Cardiac septum (tissue), 1 donor: ENCODE results near the gene OR5B12. TPM values are rescaled to one million over a fixed set of nuclear protein-coding genes. Genes with fewer than 3 reads are reported as not detected.
"Not testable (repeated sequence)": the region's sequence is repeated elsewhere in the genome, so short reads cannot be mapped to it uniquely, and the experiment has no call there.

Experiments
- DNase-seq: peaks from one replicate; pipeline ENCODE4 v3.0.0-alpha.2; 2020; ENCODE audit warnings: low spot score
- intact Hi-C: fragments of 100-400 bp; cut with DNase I; formaldehyde crosslinking; loops from one replicate; pipeline ENCODE4 v1.14.0; 2022
- long read RNA-seq: library from polyadenylated mRNA; unstranded; transcript quantifications from one replicate; pipeline ENCODE4 v2.0.0, GENCODE V29; 2021
- total RNA-seq: library from RNA; stranded (reverse); fragmentation: NEBNext Ultra II Directional; extraction: Animal tissue kit (Norgen Biotek cat#: 25700); gene quantifications from one replicate; pipeline ENCODE4 v1.2.1, GENCODE V29; 2021
- donor health status: DM: no; HTN: no; CAD: no.

OR5B12 gene
- total RNA-seq: not detected
- long read RNA-seq: 0 reads

DNA sequence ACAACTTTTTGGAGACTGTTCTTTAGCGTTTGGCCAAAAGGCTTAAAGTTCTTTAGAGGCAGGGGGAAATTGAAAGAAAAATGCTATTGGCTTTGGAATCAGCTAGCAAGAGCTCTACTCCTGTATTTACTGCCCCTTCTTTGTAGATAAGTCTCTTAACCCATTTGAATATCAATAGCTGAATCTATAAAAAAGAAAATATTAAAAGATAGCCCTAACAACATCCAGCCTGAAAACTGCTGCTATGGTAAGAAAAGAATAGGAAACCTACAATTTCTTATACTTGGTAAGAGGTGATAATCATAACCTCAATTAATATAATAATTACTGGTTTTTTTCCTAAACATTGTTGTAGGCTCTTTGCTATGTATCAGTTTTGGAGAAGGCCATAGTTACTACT is at the start of gene OR5B12:
Gene OR5B12, minus strand, starts transcription at position 101 of the 400 bp plus-strand sequence. CDS start 2,085 bp downstream, outside the sequence.
- intact Hi-C loops: no loop called here
- no peak for DNase-seq

DNA sequence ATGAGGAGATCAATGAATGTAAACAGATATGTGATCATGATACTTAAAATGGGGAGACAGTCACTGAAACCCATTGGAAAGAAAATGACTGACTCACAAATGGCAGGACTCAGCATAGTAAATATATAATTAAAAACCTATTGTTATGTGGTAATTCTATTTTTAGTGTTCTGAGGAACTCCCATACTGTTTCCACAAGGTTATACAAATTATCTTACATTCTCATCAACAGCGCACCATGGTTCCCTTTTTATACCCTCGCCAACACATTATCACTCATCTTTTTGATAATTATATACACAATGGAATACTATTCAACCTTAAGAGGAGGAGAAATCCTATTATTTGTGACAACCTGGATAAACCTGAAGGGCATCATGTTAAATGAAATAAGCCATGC is 48.8 kb upstream of the OR5B12 start:
- DNase-seq: no peak
- intact Hi-C loops: no loop called here

DNA sequence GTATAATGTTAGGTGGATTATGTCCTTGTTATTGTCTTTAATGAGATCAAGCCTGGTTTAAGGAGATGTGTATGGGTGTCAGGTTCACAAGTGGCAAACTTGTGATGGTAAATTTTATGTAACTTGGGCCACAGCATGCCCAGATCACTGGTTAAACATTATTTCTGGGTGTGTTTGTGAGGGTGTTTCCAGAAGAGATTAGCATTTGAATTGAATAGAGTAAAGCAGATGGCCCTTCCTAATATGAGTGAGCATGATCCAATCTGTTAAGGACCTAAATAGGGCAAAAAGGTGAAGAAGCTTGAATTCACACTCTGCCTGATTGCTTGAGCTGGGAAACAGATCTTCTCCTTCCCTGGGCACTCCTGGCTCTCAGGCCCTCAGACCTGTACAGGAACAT is 45.1 kb upstream of the OR5B12 start:
- intact Hi-C loops: no loop called here
- no peak for DNase-seq

DNA sequence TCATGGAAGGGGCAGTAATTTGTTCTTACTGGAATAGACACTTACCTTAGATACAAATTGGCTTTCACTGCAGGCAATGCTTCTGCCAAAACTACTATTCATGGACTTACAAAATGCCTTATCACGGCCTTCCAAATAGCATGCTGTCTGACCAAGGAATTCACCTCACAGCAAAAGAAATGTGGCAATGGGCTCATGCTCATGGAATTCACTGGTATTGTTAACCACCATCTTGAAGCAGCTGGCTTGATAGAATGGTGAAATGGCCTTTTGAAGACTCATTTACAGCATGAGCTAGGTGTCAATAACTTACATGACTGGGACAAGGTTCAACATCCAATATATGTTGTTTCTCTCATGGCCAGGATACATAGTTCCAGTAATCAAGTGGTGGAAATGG is 43.9 kb upstream of the OR5B12 start:
- no peak for DNase-seq
- intact Hi-C loops: no loop called here

DNA sequence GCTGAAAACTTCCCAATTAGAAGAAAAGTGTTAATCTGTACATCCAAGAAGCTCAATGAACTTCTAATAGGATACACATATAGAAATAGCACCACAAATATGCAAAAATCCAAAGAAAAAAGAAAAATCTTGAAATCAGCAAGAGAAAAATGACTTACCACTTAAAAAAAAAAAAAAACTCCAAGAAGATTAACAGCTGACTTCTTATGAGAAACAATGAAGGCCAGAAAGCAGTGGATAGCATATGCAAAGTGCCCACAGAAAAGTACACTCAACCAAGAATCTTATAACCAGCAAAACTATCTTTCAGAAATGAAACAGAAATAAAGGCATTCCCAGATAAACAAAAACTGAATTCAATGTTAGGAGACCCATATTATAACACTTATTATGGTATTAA is 29.9 kb upstream of the OR5B12 start:
- intact Hi-C loops: no loop called here
- no peak for DNase-seq

DNA sequence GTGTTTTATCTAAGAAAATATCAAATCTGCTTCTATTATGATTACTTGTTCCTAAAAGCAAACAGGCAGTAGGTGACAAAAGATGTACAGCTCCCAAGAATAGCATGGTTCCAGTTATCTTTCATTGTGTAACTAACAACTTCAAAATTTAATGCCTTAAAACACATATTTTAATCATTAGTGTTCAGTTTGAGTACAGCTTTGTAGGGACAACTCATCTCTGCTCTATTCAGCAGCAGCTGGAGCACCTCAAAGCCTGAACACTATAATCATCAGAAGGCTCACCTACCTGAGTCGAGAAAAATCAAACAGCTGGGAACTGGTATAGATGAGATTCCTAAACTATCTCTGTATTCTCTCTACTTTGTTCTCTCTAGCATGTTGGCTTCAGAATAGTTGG is 24.3 kb upstream of the OR5B12 start:
- DNase-seq: no peak
- intact Hi-C loops: no loop called here

DNA sequence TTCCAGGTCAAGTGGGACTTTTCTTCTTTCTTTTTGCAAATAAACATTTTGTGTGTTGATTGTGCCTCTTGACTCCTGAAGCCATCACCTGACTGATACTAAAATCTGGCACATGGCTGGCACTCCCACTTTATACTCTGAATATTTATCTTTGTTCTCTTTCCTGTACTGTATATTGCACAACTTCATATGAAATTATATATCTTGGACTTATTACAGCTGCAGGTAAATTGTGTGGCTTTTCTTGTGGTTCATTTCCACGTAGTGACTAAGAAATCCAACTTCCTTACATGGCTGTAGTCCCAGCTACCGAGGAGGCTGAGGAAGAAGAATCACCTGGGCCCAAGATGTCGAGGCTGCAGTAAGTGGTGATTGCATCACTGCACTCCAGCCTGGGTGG is 23.7 kb upstream of the OR5B12 start:
- DNase-seq: no peak
- intact Hi-C loops: no loop called here

DNA sequence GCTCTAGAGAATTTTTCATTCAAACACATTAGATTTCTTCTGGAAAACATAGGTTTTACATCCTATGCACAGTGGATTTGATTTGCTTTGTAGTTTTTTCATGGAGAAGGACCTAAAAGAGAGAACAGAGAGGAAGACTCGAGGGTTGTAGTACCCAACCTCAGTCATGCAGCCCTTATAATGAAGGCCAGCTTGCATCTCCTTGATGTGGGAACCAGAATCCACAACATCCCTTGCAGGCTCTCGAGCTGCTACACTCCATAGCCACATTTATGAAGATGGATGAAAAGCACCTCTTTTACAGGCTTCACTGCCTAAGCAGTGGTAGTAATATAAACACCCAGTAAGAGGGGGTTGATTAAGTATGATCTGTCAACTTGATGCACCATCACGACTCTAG is 9.5 kb upstream of the OR5B12 start:
- DNase-seq: no peak
- intact Hi-C loops: no loop called here

DNA sequence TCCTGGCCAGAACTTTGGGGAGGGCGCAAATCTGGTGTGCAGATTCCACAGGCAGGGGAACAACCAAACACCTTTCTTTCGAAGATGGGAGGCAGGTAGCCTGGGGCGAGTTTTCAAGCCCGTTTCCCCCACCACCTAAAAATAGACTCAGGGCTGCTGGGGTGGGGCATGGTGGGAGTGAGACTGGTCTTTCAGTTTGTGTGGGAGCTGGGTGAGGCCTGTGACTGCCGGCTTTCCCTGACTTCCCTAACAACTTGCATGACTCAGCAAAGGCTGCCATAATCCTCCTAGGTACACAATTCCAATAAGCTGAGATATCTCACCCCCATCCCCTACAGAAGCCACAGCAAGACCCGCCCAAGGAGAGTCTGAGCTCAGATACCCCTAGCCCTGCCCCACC is 4.3 kb upstream of the OR5B12 start:
- DNase-seq: no peak
- intact Hi-C loops: no loop called here

DNA sequence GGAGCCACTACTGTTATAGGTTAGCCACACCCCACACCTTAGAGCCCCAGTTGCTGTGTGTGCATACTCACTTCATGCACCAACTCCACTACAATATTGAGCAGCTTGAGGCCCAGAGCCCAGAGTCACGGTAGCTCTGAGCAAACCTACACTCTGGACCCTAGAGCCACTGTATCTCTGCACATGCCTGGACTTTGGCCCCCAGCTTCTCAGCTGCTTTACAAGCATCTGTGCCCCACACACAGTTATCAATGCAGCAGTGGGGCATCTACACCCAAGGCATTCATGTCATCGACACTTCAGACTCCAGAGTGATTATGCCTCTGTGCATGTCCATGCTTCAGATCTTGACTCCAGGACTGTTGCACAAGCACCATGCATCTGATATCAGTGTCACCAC is 2.3 kb upstream of the OR5B12 start:
- intact Hi-C loops: no loop called here
- no peak for DNase-seq

DNA sequence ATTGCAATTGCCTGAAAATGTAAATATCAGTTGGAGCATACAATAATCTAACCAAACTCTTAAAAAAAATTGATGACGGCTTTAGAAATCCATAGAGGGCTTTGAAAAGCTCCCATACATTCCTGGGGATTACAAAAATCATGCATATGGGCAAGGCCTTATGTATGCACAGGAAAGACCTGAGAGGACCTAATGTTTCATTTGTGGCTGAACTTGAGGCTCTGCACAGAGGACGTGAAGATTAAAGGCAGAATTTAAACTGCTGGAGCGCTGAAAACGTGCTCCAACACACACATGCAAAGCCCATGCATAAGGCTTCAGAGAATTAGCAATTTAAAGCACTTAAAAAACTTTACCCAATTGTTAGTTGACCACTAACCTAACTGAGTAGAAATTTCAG is 3.5 kb downstream of the OR5B12 start:
- DNase-seq: no peak
- intact Hi-C loops: no loop called here

DNA sequence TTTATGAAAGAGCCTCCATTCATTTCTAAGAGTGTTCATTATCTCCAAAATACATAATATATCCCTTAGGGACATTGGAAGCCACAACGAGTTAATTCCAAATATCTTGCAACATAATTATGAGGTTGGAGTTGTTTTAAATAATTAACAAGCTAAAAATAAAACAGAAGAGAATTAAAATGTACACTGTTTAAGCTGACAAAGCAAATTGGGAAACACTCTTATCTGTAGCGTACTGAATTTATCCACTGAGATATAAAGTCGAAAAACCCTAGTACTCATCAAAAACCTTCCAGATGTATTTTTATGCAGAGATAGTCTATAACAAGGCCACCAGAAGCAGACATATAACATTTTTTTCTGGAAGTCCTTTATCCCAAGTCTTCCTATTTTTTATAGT is 7.8 kb downstream of the OR5B12 start:
- intact Hi-C loops: no loop called here
- DNase-seq: no peak

DNA sequence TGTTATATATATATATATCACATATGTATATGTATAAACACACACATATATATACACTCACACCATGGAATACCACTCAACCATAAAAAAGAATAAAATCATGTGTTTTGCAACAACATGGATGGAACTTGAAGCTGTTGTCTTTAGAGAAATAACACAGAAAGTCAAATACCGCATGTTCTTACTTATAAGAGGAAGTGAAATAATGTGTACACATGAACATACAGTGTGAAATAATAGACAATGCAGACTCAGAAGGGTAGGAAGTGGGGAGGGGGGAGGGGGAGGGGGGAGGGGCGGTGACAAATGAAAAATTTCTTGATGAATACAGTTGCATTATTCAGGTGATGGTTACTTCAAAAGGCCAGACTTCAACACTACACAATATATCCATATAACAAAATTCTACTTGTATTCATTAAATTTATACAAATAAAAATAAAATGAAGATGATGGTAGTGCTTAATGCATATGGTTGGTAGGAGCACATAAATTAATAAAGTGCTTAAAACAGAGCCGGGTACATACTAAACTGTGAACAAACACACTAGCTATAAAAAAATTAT is 8.3 kb downstream of the OR5B12 start:
- intact Hi-C loops: no loop called here
- no peak for DNase-seq

DNA sequence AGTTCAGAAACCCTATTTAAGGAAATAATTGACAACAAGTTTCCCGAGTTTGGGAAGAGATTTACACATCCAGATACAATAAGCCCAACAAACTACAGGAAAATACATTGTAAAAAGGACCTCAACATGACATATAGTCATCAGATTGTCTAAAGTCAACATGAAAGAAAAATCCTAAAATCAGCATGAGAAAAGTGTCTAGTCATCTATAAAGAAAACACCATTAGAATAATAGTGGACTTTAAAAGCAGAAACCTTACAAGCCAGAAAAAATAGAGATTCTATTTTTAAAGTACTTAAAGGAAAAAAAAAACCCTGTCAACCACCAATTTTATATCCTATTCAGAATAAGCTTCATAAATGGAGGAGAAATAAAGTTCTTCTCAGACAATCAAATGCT is 12.8 kb downstream of the OR5B12 start:
- no peak for DNase-seq
- intact Hi-C loops: no loop called here

DNA sequence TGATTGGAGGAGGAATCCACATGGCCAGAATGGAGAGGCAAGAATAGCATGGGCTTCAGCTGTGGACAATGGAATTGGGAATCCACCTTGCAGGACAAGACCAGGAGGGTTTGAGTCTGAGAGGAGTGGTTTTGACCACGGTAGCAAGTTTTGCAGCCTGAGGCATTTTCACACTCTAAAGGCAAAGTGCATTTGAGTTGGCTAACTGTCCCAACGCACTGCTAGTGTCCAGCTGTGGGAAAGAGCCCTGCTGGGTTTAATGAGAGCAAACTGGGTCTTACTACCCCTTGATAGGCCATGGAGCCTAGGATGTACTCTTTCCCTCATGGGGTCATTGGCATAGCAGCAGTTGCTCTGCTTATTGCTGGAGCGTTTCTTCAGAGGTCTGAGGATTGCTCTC is 14.0 kb downstream of the OR5B12 start, which contains the start of gene OR5B2:
Gene OR5B2, minus strand, starts transcription at position 101 of the 400 bp plus-strand sequence. CDS start 4,860 bp downstream, outside the sequence.
- intact Hi-C loops: no loop called here
- no peak for DNase-seq

DNA sequence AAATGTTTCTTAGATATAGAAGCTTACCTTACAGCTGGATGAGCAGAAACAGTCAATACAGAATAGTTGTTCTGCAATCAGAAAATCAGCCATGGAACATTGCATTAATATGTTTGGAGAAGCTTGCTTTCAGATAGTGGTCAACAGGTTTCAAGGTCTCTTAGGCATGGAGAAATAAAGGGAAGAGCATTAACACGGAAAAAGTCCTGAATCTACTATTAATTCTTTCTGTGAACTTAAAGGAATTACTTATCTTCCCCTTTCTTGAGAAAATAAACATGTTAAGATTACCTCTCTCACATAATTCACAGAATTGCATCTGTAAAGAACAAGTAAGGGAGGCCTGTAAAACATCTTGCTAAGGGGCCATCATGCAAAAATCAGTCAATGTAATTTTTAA is 35.3 kb downstream of the OR5B12 start, which contains the start of gene OR5B3:
Gene OR5B3, minus strand, starts transcription at position 101 of the 400 bp plus-strand sequence. CDS start 3,465 bp downstream, outside the sequence.
- intact Hi-C loops: no loop called here
- no peak for DNase-seq

DNA sequence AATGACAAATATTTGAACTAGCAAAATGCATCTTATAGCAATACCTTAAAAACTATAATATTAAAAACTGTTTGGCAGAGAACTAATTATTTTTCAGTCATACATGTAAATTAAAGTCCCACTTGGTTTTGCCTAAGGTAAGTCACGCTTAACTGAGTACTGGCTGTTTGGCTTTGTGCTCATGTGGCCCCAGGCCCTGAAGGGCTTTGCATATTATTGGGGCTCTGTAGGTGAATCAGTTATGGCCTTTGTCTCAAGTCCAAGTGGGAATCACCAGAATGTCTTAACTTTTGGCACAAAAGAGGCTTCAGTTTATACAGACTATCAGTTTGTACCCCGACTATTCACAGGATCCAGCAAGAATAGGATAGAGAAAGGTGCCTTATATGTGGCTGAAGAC is 42.4 kb downstream of the OR5B12 start:
- intact Hi-C loops, DNase-seq: not testable (repeated sequence)

DNA sequence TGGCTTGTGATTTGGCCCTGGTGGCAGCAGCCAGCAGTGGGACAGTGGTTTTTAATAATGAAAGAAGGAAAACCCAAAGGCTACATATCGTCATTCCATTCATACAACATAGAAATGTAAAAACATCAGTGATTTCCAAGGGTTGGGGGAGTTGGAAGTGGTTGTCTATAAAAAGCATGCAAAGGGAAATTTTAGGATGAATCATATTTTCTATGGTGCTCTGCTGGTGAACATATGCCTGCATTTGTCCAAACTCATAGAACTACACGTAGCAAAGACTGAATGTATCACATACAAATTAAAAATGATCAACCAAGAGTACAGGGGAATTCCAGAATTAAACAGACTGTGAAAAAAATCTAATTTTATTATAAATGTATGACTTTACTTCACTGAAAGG is 46.5 kb downstream of the OR5B12 start:
- intact Hi-C loops: no loop called here
- DNase-seq: no peak

DNA sequence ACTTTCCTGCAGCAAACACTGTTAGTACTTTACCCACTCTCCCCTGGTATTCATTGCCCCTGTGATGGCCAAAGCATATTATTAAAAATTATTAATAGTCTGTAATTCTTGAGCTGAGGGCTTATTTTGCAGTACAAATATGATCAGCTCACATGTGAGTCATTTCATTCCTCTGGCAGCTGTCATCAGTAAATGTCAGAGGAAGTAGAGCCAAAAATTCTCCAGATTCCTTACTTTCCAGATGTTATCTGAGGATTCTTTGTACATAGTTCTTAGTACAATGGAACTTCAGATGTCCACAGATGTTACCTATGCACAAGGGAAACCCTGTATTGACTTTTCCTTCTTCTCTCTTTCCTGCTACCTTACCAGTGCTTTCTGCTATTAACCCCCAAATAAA is 47.8 kb downstream of the OR5B12 start:
- no peak for DNase-seq
- intact Hi-C loops: no loop called here

DNA sequence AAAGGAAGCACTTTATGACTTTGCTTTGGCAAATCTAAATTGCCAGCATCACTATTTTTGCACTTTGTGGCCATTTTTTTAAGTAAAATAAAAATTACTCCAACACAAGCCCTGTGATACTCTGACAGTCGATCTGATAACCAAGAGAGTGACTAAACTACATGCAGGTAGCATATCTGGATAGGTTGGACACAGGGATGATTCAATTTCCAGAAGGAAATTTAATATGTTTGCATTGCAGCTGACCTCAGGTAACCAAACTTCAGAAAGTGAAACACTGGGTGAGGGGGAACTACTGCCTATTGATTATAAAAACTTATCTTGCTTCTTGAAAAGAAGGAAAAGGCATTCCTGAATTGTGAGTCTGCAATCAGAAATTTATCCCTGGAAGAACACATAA is 49.3 kb downstream of the OR5B12 start:
- DNase-seq: no peak
- intact Hi-C loops: no loop called here

DNA sequence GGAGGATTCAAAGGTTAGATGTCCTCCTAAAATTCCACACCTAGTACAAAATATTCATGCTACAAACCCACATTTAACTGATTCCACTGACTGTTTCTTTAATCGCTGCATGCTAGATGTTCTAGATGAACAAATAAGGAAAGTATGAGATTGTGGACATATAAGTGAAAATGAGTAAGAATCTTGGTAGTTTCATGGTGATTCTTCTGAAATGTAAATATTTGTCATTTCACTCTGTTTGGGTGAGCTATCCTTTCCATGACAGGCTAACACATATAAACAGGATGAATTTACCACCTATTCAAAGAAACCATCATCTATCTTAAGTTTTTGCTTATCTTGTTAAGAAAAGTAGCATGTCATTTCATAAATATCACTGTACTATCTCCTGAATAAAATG is 50.2 kb downstream of the OR5B12 start:
- no peak for DNase-seq
- intact Hi-C loops: no loop called here

DNA sequence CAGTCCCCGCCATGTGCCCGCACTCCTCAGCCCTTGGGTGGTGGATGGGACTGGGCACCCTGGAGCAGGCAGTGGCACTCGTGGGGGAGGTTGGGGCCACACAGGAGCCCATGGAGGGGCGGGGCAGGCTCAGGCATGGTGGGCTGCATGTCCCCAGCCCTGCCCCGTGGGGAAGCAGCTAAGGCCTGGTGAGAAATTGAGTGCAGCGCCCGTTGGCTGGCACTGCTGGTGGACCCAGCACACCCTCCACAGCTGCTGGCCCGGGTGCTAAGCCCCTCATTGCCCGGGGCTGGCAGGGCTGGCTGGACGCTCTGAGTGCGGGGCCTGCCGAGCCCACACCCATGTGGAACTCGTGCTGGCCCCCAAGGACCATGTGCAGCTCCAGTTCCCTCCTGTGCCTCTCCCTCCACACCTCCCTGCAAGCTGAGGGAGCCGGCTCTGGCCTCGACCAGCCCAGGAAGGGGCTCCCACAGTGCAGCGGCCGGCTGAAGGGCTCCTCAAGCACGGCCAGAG is 51.4 kb downstream of the OR5B12 start:
- DNase-seq: no peak

More for the DNA sequence above, 51.4 kb downstream of the OR5B12 start:
- intact Hi-C loops: no loop called here
